Mucosa of rectum (tissue), 2 donors: ENCODE measurements around the gene GNAI3.
"Not testable (repeated sequence)": the region's sequence is repeated elsewhere in the genome, so short reads cannot be mapped to it uniquely, and the experiment has no call there.

Experiments used
- H3K27ac ChIP-seq, 2 donors: one replicate each; pipeline ENCODE4 v1.7.0; 2013; ENCODE audit warnings: inconsistent platforms in 2 of 2, low read depth in 2 of 2, low read length in 2 of 2
- H3K27me3 ChIP-seq, 2 donors: one replicate each; pipeline ENCODE4 v1.7.0; 2013; ENCODE audit warnings: low read length in 2 of 2; ENCODE audit not compliant: control insufficient read depth in 2 of 2, insufficient read depth in 2 of 2
- H3K36me3 ChIP-seq, 2 donors: one replicate each; pipeline ENCODE4 v1.7.0; 2013; ENCODE audit warnings: low read length in 2 of 2; ENCODE audit not compliant: control insufficient read depth in 2 of 2, insufficient read depth in 2 of 2
- H3K4me1 ChIP-seq, 2 donors: one replicate each; pipeline ENCODE4 v1.7.0; 2013; ENCODE audit warnings: low read length in 2 of 2, mild to moderate bottlenecking in 1 of 2; ENCODE audit not compliant: control insufficient read depth in 2 of 2, insufficient read depth in 2 of 2
- H3K4me3 ChIP-seq, 2 donors: one replicate each; pipeline ENCODE4 v1.7.0; 2013; ENCODE audit warnings: low read length in 2 of 2
- H3K9ac ChIP-seq, 2 donors: one replicate each; pipeline ENCODE4 v1.7.0; 2013; ENCODE audit warnings: low read length in 2 of 2, low read depth in 1 of 2, mild to moderate bottlenecking in 1 of 2
- H3K9me3 ChIP-seq, 2 donors: one replicate each; pipeline ENCODE4 v1.7.0; 2013; ENCODE audit warnings: low read length in 2 of 2; ENCODE audit not compliant: control insufficient read depth in 2 of 2
- donor health status: healthy.
- donor health status: Normal muscosa, but diverticular disease.

GNAI3 gene

DNA sequence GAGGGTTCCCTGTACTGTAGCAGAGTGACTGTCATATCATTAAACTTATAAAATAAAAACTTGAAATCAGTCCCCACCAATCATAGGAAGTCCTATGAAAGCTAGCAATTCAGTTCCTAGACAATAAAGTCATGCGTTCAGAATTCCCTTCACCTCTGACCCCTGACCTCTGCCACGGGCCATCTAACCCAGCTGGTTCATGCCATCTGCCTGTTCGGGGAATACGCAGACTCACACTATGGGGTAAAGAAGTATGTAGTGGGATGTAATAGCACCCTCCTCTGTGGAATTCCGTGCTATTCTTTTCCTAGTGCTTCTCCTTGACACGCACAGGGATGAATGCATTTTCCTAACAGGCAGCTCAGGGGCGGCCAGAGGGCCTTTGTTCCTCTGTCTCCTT lies 109.6 kb downstream of the GNAI3 start:
- no peak overlapping the region for H3K27ac ChIP-seq
- no peak overlapping the region for H3K4me3 ChIP-seq
- H3K4me1 ChIP-seq = peaks cover 7 to 9% of the 10 kb centered on the region in 2 donors
- peaks cover 13 to 25% of the 10 kb centered on the region in 2 donors for H3K36me3 ChIP-seq
- no peaks in the 10 kb centered on the region for H3K9me3 ChIP-seq
- no peak overlapping the region for H3K9ac ChIP-seq
- H3K27me3 ChIP-seq = no peaks in the 10 kb centered on the region

DNA sequence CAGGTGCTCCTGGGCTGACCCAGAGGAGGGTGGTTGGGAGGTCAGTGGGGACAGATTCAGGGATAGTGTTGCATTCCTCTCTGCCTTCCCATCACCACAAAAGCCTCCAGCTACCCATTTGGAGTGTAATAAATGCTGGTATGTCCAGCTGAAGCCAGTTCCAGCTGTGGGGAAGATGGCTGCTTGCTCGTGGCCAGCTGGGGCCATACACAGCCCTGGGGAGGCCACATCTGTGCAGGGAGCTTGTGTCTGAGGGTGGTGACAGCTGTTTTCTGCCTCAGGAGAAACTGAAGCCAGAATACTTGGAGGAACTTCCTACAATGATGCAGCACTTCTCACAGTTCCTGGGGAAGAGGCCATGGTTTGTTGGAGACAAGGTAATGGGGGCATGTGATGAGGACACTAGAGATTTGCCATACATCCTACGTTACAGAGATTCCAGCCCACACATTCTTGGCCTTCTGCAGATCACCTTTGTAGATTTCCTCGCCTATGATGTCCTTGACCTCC lies 110.2 kb downstream of the GNAI3 start:
- H3K4me1 ChIP-seq = peaks cover 7 to 9% of the 10 kb centered on the region in 2 donors
- H3K9ac ChIP-seq = no peak overlapping the region
- no peaks in the 10 kb centered on the region for H3K27me3 ChIP-seq
- H3K36me3 ChIP-seq = peaks cover 13 to 25% of the 10 kb centered on the region in 2 donors
- no peak overlapping the region for H3K27ac ChIP-seq
- no peaks in the 10 kb centered on the region for H3K9me3 ChIP-seq
- H3K4me3 ChIP-seq = no peak overlapping the region

DNA sequence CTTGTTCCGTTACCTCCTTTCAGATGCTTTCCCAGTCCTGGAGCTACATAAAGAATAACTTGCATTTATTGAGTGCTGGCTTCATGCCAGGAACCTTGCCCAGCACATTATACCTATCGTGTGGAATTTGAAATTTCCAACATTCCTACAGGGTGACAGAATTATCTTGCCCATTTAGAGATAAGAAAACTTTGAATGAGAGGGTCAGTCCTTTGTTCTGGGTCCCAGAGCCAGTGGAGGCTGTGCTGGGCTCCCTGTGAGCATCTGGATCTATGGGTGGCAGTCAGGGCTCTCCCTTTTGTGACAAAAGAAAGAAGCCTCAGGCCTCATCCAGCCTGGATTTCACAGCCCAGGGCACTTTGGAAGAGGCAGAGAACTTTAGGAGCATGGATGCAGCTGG lies 110.7 kb downstream of the GNAI3 start:
- Histone ChIP-seq H3K27ac (no peak overlapping the region), H3K4me1 (peaks cover 7 to 9% of the 10 kb centered on the region in 2 donors), H3K9me3 (no peaks in the 10 kb centered on the region), H3K4me3 (no peak overlapping the region), H3K36me3 (peaks cover 13 to 25% of the 10 kb centered on the region in 2 donors), H3K27me3 (no peaks in the 10 kb centered on the region), H3K9ac (no peak overlapping the region)

DNA sequence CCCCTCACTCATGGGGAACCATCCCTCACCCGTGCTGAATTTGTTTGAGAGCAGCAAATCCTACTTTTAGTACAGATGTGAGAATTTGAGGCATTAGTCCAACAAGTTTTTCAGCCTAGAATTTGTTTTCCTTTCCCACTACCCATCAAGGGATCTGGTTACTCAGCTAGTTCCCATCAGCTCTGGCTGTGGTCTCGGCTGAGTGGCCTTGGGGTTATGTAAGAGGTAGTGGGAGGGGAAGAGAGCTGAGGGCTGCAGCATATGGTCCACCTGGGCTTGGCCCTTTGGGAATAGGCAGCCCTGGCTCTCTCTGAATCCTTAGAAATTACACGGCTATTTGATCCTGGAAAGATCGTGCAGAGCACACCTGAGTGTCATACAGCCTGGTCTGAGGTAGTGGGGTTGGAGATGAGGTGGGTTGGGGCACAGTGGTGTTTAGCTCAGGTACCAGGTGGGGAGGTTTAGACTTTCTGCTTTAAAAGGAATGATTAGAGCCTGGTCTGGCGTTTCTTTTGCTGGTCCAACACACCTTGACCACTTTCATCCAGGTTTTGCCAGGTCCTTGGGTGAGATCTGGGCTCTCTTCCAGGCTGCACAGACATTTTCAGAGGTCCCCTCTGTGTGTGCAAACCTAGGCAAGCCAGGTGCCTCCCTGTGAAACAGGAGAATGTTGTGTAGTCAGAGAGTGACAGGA lies 111.7 kb downstream of the GNAI3 start:
- no peak overlapping the region for H3K9ac ChIP-seq
- H3K9me3 ChIP-seq = no peaks in the 10 kb centered on the region
- H3K4me1 ChIP-seq = peaks cover 7% of the 10 kb centered on the region in 2 donors
- no peak overlapping the region for H3K4me3 ChIP-seq
- H3K27me3 ChIP-seq = no peaks in the 10 kb centered on the region
- H3K36me3 ChIP-seq = peaks cover 13 to 25% of the 10 kb centered on the region in 2 donors
- H3K27ac ChIP-seq = no peak overlapping the region

DNA sequence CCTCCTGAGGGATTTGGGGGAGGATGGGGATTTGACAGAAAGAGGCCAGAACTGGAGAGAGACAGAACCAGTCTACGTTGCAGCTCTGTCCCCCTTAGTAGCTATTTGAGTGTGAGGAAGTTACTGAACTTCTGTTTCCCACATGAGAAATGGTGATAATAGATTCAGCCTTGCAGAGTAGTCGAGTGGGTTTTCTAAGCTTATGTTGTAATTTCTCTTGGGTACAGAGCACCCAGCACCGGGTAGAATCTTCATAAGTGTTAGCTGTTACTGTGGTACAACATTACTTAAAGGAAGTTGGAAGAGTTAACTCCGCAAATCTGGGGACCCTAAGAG lies 112.2 kb downstream of the GNAI3 start:
- H3K9me3 ChIP-seq, H3K27me3 ChIP-seq, H3K4me1 ChIP-seq, H3K9ac ChIP-seq, H3K27ac ChIP-seq, H3K4me3 ChIP-seq: not testable (repeated sequence)
- peaks cover 13 to 25% of the 10 kb centered on the region in 2 donors for H3K36me3 ChIP-seq

DNA sequence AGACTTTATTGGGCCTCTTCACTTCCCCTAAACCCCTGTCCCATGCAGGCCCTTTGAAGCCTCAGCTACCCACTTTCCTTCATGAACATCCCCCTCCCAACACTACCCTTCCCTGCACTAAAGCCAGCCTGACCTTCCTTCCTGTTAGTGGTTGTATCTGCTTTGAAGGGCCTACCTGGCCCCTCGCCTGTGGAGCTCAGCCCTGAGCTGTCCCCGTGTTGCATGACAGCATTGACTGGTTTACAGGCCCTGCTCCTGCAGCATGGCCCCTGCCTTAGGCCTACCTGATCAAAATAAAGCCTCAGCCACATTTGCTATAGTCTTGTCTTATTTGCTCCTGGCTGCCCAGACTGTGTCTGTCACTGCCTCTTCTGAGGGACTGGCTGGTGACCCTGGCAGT lies 113.0 kb downstream of the GNAI3 start:
- Histone ChIP-seq H3K4me3 (no peak overlapping the region), H3K9ac (no peak overlapping the region), H3K9me3 (no peaks in the 10 kb centered on the region), H3K27ac (no peak overlapping the region), H3K36me3 (peaks cover 13 to 25% of the 10 kb centered on the region in 2 donors), H3K27me3 (no peaks in the 10 kb centered on the region), H3K4me1 (peaks cover 0 to 4% of the 10 kb centered on the region in 2 donors)

GRCh38 chr1:109664671-109665070 lies 116.3 kb downstream of the GNAI3 start:
- Histone ChIP-seq H3K27me3 (no peaks in the 10 kb centered on the region), H3K9me3 (no peaks in the 10 kb centered on the region), H3K4me3 (no peak overlapping the region), H3K9ac (no peak overlapping the region), H3K4me1 (peaks cover 0 to 7% of the 10 kb centered on the region in 2 donors), H3K36me3 (peaks cover 4 to 13% of the 10 kb centered on the region in 2 donors), H3K27ac (no peak overlapping the region)

DNA sequence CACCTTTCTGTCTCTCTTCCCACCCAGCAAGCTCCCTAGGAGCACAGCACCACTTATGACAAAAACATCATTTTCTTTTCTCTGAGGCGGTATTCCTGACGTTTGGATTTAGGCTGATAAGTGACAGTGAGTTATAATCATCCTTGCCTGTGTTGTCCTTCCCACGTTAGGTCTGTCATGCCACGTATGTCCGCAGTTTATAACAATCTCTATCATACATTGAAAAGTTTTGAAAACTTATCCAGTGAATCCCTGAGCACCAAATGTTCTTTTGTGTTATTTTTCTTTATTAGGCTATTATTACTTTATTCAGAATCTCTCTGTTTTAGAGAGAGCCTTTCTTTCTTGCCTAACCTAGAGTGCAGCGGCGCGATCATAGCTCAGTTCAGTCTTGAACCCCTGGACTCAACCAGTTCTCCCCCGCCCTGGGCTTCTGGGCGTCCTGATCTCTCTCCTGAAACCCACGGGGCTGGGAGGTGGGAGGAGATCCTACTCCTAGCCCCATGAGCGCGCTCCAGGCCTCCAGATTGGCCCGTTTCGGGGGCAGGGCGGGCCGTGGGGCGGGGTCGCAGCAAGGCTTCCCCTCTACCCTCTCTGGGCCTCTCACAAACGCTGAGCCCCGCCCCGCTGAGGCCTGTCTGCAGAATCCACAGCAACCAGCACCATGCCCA lies 119.2 kb downstream of the GNAI3 start, which contains the start of gene GSTM2:
GSTM2 (plus strand) TSS at position 606 of the 671 bp plus-strand sequence; CDS start at position 665, 59 bp downstream.
- H3K27ac ChIP-seq = no peak within 1 kb of the TSS
- no peaks in the 10 kb centered on the region for H3K9me3 ChIP-seq
- peak within 1 kb of the TSS; percentile 47 to 54 for H3K9ac ChIP-seq
- H3K36me3 ChIP-seq = no peaks in the 10 kb centered on the region
- H3K4me1 ChIP-seq = peaks cover 0 to 7% of the 10 kb centered on the region in 2 donors
- H3K27me3 ChIP-seq = no peaks in the 10 kb centered on the region
- H3K4me3 ChIP-seq = peak within 1 kb of the TSS; percentile 53 to 66
